GM19351 (cell line): ENCODE data around the gene OTOGL.

Experiments used
- ATAC-seq: cut with Tn5 transposase; IDR thresholded peaks from one replicate; pipeline ENCODE4 v1.9.1; 2021; ENCODE audit warnings: mild to moderate bottlenecking, moderate library complexity; ENCODE audit not compliant: unreplicated experiment

The OTOGL gene

GRCh38 chr12:80422550-80422949 is 323.2 kb downstream of the OTOGL start:
- no peak for ATAC-seq
